HG03439 (cell line): ENCODE data around the gene TFF1.

Source experiments
- ATAC-seq: cut with Tn5 transposase; IDR thresholded peaks from one replicate; pipeline ENCODE4 v1.9.1; 2021; ENCODE audit warnings: mild to moderate bottlenecking, moderate library complexity; ENCODE audit not compliant: unreplicated experiment

The TFF1 gene

GRCh38 chr21:42321231-42321630 is 45.1 kb downstream of the TFF1 start:
- ATAC-seq = no peak

GRCh38 chr21:42320791-42321190 is 45.5 kb downstream of the TFF1 start:
- ATAC-seq = no peak

- no peak for ATAC-seq
Measured at GRCh38 chr21:42319851-42320572, 46.3 kb downstream of the TFF1 start.

GRCh38 chr21:42319376-42319775 is 47.0 kb downstream of the TFF1 start:
- ATAC-seq = no peak

- ATAC-seq = no peak
Measured at GRCh38 chr21:42317826-42318746, 48.2 kb downstream of the TFF1 start.

- no peak for ATAC-seq
Measured at GRCh38 chr21:42317341-42317741, 49.0 kb downstream of the TFF1 start.

- no peak for ATAC-seq
Measured at GRCh38 chr21:42316891-42317290, 49.4 kb downstream of the TFF1 start.

GRCh38 chr21:42315296-42315891 is 50.9 kb downstream of the TFF1 start, which contains the start of gene TFF3:
TSS of gene TFF3 (minus strand) at chr21:42315409. CDS start at chr21:42315374, 35 bp downstream.
- no peak for ATAC-seq

GRCh38 chr21:42314616-42315295 is 51.6 kb downstream of the TFF1 start:
- no peak for ATAC-seq

- ATAC-seq = no peak
Measured at GRCh38 chr21:42313501-42313969, 52.8 kb downstream of the TFF1 start.

- no peak for ATAC-seq
Measured at GRCh38 chr21:42312626-42313104, 53.7 kb downstream of the TFF1 start.
